Caki2 (cell line): Measurements from ENCODE around the gene LY6G5B. TPM values are rescaled to one million over a fixed set of nuclear protein-coding genes. Genes with fewer than 3 reads are reported as not detected.
A peak's percentile ranks its signal among the peaks of the same experiment; 100 is the strongest.

Experiments used
- DNase-seq: peaks from one replicate; pipeline ENCODE4 v3.0.0-alpha.2; 2015; ENCODE audit warnings: low read depth
- in situ Hi-C: cut with HindIII; loops from 2 replicates; pipeline ENCODE4 v1.10.0; 2016; ENCODE audit warnings: low sequenced_read_pairs, low pct_unique_long_range_greater_than_20kb, mixed read lengths
- total RNA-seq: library from RNA; depleted of rRNA; stranded (reverse); fragments of >200 nt; shearing (Covaris generic); gene quantifications from 2 replicates; pipeline ENCODE4 v1.2.3, GENCODE V29; 2014; ENCODE audit warnings: low replicate concordance

LY6G5B gene
- total RNA-seq, 1 experiment from 2014 or later = not detected

DNA sequence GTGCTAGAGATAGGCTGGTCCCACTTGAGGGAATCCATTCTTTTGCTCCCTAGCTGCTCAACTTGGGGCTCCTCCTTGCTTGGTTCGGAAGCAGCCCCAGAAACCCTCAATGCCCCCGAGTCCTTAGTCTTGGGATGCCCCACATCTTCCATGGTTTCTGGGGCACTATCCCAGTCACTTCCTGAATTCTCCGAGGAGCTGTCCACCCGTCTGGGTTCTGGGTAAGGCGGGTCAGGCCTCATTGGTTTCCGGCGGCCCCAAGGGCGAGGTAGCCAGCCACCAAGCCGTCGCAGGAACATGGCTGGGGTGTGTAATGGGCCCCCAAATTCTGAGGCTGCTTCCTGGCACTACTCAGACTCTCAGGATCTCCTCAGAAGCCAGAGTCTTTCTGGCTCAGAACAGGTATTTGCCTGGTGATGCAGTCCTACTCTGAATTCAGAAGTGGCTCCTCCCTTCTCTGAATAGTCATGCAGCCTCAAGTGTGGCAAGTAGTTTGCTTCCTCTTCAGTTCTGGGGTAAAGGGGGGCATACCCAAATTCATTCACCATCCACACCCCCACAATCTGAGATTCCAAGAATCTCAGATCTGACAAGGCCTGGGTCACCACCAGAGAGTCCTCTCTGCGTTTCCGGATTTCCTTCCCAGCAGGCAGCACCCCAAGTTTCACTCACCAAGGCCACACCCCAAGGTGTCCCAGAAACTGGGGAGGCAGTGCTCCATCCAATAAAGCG is 10.0 kb upstream of the LY6G5B start:
- no peak for DNase-seq
- in situ Hi-C loops = no loop called here

DNA sequence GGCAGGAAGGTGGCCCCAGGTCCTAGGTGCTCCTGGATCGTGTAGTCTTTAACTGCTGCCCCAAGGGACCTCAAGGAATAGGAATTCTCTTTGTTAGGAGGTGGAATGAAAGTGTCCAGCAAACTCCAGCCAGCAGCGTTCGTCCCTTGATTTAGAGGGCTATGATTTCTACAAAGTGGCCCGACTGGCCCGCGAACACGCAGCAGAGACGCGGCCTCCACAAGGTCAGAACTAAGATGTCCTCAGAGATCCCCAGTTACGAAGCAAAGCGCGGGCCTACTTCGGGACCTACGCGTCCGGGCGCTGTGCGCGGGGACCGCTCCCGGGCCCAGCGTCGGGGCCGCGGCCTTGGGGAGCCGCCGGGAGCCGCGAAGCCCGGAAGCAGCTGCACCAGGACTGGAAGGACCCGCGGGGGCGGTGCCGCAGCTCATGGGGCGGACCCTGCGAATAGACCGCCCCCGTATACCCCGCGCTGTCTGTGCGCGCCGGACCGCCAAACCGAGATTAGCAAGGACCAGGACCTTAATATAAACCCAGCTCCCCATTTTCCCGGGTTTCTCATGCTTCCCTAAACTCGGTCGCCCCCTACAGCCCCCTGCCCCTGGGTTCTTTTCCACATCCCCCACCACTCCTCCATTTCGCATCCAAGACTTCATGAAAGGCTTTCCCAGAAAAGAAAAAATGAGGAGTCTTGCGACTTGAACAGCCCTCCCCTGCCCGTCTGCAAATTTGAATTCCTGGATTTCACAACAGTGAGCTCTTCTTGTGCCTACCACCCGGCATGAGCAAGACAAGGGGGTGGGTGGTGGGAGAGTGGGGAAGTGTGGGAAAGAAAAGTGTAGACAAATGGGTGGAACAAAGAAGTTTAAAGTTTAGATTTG is 9.2 kb upstream of the LY6G5B start, which contains the start of gene C6orf47:
TSS of gene C6orf47 (minus strand) at position 398 of the 881 bp plus-strand sequence. CDS start 831 bp downstream, outside the sequence.
- in situ Hi-C loops = no loop called here
- DNase-seq = peak; percentile 72

DNA sequence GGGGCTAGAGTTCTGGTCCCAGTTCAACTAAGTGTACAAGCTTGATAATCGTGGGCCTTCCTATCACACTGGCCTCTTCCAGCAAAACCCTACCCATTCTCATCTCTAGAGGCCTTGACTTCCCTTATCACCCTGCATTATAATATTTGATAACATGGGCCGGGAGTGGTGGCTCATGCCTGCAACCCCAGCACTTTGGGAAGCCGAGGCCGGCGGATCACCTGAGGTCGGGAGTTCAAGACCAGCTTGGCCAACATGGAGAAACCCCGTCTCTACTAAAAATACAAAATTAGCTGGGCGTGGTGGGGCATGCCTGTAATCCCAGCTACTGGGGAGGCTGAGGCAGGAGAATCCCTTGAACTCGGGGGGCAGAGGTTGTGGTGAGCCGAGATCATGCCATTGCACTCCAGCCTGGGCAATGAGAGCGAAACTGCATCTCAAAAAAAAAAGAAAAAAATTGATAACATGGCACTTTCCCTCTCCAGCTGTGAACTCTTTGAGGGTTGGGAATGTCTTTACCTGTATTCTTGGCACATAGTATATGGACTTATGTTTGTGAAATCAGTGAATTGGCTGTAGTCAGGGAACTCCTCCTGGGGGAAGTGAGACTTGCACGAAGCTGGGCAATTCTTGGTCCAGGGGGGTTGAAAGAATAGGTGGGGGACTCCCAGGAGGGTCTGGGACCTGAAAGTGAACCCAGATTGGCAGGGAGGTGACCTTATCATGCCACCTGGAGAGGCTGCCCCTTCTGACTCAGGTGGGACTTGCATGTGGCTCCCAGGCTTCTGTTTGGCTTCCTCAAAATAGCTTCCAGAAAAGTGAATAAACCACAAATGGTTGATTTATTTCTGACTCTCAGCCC is 8.3 kb upstream of the LY6G5B start:
- no peak for DNase-seq
- in situ Hi-C loops = no loop called here

DNA sequence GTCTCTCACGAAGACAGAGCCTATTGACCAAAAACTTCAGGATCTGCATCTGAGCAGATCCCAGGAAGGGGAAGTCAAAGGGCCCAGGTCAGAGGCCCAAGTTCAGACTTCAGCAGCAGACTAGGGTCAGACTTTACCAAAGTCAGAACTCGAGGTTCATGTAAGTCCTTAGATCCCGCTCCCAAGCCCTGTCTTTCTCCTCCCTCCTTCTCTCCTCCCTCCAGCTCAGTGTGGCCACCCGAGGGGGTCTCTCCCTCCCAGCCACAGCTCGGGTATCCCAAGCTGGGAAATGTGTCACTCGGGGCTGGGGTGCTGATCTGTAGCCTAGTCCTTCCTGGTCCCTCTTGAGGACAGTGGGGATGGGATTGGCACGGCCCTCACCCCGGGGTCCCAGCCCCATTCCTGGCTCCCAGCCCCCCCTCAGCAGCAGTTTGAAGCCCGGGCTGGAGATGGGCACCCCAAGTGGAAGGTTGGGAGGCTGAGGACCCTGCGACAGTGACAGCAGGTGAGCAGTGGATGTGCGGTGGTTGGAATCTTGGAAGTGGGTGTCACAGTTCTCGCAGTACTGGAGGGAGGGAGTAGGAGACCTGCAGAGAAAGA is 7.6 kb upstream of the LY6G5B start:
- no peak for DNase-seq
- in situ Hi-C loops = no loop called here

- in situ Hi-C loops = no loop called here
- no peak for DNase-seq
These were observed 6.4 kb upstream of the LY6G5B start for GRCh38 chr6:31663126-31663960.

DNA sequence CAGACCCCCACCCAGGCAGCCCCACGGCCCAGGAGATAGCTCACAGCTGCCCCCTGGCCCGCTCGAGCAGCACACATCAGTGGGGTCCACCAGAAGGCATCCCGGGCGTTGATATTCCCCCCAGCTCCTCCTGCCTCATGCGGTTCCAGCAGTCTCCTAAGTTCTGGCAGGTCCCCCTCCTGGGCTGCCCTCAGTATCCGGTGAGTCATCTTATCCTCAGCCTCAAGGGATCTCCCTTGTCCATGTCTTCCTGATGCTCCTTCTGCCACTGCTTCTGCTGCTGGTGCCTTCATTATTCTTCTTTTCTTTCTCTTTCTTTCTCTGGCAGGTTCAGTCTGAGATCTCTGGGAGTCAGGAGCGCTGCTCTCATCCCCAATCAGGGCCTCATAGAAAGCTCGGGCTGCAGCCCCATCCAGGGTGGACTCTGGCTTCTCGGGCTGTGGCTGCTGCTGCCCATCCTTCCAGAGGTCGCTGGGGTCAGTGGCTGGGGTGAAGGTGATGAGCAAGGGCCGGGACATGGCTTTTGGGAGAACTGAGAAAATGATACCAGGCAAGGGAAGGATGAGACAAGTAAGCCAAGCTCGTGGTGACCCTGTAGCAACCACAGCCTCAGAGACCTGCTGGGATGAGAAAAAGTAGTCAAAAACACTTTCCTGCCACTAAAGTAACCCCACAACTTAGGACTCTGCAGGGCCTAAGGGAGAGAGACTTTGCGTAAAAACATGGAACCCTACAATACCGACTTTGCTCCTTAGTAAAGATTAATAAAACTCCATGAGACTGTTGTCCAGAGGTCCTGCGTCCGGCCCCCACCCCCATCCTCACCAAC is 5.6 kb upstream of the LY6G5B start:
- peak; percentile 34 for DNase-seq
- in situ Hi-C loops = no loop called here

DNA sequence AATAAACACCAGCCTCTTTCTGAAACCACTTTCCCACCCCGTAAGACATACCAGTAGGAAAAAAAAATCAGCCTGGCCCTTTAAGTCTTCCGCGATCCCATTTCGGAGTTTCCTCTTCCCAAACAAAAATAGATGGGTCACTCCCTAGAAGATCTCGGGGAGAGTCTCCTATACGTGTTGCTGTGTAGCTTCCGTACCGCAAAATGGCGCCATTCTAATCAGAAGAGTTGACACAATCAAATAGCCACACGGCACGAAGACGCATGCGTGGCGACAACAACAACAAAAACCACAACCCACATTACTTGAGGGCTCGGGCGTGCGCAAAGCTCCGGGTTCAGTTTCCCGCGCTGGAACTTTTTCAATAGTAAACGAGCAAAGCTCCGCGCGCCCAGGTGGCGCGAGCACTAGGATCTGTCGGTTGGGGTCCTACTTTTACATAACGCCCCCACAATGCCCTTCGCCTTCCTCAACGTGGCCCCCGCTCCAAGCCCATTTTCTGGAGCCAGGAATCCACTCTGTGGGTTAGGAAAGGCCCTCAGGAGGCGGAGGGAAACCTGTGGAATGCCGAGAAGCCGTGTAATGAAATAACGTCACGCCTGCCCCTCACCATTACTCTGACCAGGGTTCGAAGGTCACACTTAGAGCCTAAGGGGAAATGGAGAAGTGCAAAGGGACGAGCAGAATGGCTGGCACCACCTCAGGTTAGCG is 4.8 kb upstream of the LY6G5B start, which contains the start of gene GPANK1:
TSS of gene GPANK1 (minus strand) at position 208 of the 711 bp plus-strand sequence. CDS start 519 bp downstream, outside the sequence.
- in situ Hi-C loops = no loop called here
- peak; percentile 87 for DNase-seq

GRCh38 chr6:31665501-31666336 is 4.1 kb upstream of the LY6G5B start, which contains the start of gene CSNK2B:
Gene CSNK2B, plus strand, starts transcription at chr6:31666080. Its CDS starts 752 bp downstream, at chr6:31666832.
- in situ Hi-C loops = no loop called here
- peak; percentile 98 for DNase-seq

DNA sequence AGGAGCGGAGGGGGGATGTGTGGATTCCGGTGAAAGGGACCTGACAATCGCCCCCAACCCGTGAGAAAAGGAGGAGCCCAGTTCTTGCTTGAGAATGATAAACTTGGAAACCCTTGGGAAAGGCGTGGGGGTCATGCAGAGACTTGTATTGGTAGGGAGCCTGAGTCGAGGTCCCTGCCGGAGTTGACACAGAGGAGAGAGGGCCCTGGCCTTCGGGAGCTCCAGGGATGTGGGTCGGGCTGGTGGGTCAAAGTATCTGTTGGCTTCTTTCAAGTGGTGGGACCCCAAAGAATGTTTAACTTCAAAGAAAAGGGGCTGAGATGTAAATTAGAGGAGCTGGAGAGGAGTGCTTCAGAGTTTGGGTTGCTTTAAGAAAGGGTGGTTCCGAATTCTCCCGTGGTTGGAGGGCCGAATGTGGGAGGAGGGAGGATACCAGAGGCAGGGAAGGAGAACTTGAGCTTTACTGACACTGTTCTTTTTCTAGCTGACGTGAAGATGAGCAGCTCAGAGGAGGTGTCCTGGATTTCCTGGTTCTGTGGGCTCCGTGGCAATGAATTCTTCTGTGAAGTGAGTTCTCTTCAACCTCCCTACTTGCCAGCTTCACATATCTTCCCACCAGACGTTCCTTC is 3.3 kb upstream of the LY6G5B start:
- DNase-seq = no peak
- in situ Hi-C loops = no loop called here

- DNase-seq = no peak
- in situ Hi-C loops = no loop called here
These were observed 6.6 kb downstream of the LY6G5B start for GRCh38 chr6:31676322-31676903.

- in situ Hi-C loops = no loop called here
- DNase-seq = no peak
These were observed 7.1 kb downstream of the LY6G5B start for GRCh38 chr6:31676904-31677303.

GRCh38 chr6:31677955-31678354 is 8.2 kb downstream of the LY6G5B start:
- in situ Hi-C loops = no loop called here
- DNase-seq = no peak

- peak; percentile 84 for DNase-seq
- in situ Hi-C loops = no loop called here
These were observed 10.7 kb downstream of the LY6G5B start, which contains the start of gene LY6G5C for GRCh38 chr6:31680226-31681134. Gene LY6G5C, minus strand, starts transcription at chr6:31681067. Its CDS starts 694 bp downstream, at chr6:31680373.
